DMS 273 treated with DMSO at 0.1 percent for 48 hours (cell line): ENCODE results near the gene EIF3K.
A peak's percentile ranks its signal among the peaks of the same experiment; 100 is the strongest.
"Not testable (repeated sequence)": the region's sequence is repeated elsewhere in the genome, so short reads cannot be mapped to it uniquely, and the experiment has no call there.

ENCODE experiments used
- DNase-seq: peaks from one replicate; lab custom pipeline; 2025; lab: John Stamatoyannopoulos, UW

EIF3K gene

GRCh38 chr19:38618590-38619360, at the start of gene EIF3K:
Gene EIF3K (plus strand): TSS chr19:38619188. CDS start chr19:38619269, 81 bp downstream.
- peak; percentile 96 for DNase-seq

- DNase-seq, result no peak
Measured at GRCh38 chr19:38569368-38569983, 49.5 kb upstream of the EIF3K start.

- DNase-seq, result no peak
Measured at GRCh38 chr19:38571682-38572081, 47.3 kb upstream of the EIF3K start.

GRCh38 chr19:38577826-38578225, 41.2 kb upstream of the EIF3K start:
- DNase-seq, result no peak

- DNase-seq, result not testable (repeated sequence)
Measured at GRCh38 chr19:38579304-38579703, 39.7 kb upstream of the EIF3K start.

GRCh38 chr19:38580080-38580479, 38.9 kb upstream of the EIF3K start:
- no peak for DNase-seq

GRCh38 chr19:38583219-38583984, 35.6 kb upstream of the EIF3K start:
- DNase-seq, result no peak

- no peak for DNase-seq
Measured at GRCh38 chr19:38583985-38584305, 35.0 kb upstream of the EIF3K start.

- no peak for DNase-seq
Measured at GRCh38 chr19:38587562-38587961, 31.4 kb upstream of the EIF3K start.

- no peak for DNase-seq
Measured at GRCh38 chr19:38588041-38588440, 30.9 kb upstream of the EIF3K start.

- DNase-seq, result no peak
Measured at GRCh38 chr19:38592940-38593339, 26.0 kb upstream of the EIF3K start.

GRCh38 chr19:38596057-38596981, 22.7 kb upstream of the EIF3K start:
- no peak for DNase-seq

- no peak for DNase-seq
Measured at GRCh38 chr19:38597075-38597474, 21.9 kb upstream of the EIF3K start.

GRCh38 chr19:38599722-38600121, 19.3 kb upstream of the EIF3K start:
- DNase-seq, result no peak

GRCh38 chr19:38602856-38603255, 16.1 kb upstream of the EIF3K start:
- not testable (repeated sequence) for DNase-seq

GRCh38 chr19:38606131-38606530, 12.9 kb upstream of the EIF3K start:
- no peak for DNase-seq

- no peak for DNase-seq
Measured at GRCh38 chr19:38614289-38614688, 4.7 kb upstream of the EIF3K start.

GRCh38 chr19:38615007-38615581, 3.9 kb upstream of the EIF3K start:
- DNase-seq, result no peak

GRCh38 chr19:38616265-38616664, 2.7 kb upstream of the EIF3K start:
- no peak for DNase-seq

- DNase-seq, result no peak
Measured at GRCh38 chr19:38617283-38617763, 1.7 kb upstream of the EIF3K start.
